ENCODE results near the gene FAM193A.

GRCh38 chr4:2526559-2526958 lies 9.9 kb upstream of the FAM193A start:
- no peak for TF ChIP-seq POLR2AphosphoS5 (IDR thresholded peaks at IDR 0.05; ENCODE audit: low read depth, low read length)
- TF ChIP-seq EZH2phosphoT487 (IDR thresholded peaks at IDR 0.05; ENCODE audit: borderline replicate concordance, low read depth): no peak
- TF ChIP-seq TEAD4 (IDR thresholded peaks at IDR 0.05; ENCODE audit: borderline replicate concordance, insufficient read depth): no peak
- no peak for TF ChIP-seq CTCF (IDR thresholded peaks at IDR 0.05)
- TF ChIP-seq RCOR1 (IDR thresholded peaks at IDR 0.05; ENCODE audit: low read length): no peak
- no peak for TF ChIP-seq FOXJ3 (CRISPR knock-in tag; IDR thresholded peaks at IDR 0.05)
- TF ChIP-seq EP300 (IDR thresholded peaks at IDR 0.05; ENCODE audit: borderline replicate concordance in 1 of 2, low read depth in 1 of 2, low read length in 1 of 2): no peak
- TF ChIP-seq ZBTB33 (IDR thresholded peaks at IDR 0.05; ENCODE audit: borderline replicate concordance, low read depth): no peak
- TF ChIP-seq YY1 (IDR thresholded peaks at IDR 0.05; ENCODE audit: low read depth): no peak
- no peak for TF ChIP-seq RAD21 (IDR thresholded peaks at IDR 0.05; ENCODE audit: low read length)

All from SK-N-SH (cell line).